Sigmoid colon (tissue), 7 donors: Measurements from ENCODE around the gene NPFFR1. TPM values are rescaled to one million over a fixed set of nuclear protein-coding genes. Genes with fewer than 3 reads are reported as not detected.
A peak's percentile ranks its signal among the peaks of the same experiment; 100 is the strongest.

Experiments
- DNase-seq: peaks from one replicate; pipeline ENCODE4 v3.0.0-alpha.2; 2019
- H3K27ac ChIP-seq, 4 donors: fragments of 200-600 bp; sonication (generic); one replicate each; pipeline ENCODE4 v1.5.1; 2016 to 2019; ENCODE audit warnings: mild to moderate bottlenecking in 1 of 4
- H3K27me3 ChIP-seq, 3 donors: fragments of 200-600 bp; sonication (generic); one replicate each; pipeline ENCODE4 v1.5.1; 2019; ENCODE audit warnings: mild to moderate bottlenecking in 1 of 3
- H3K36me3 ChIP-seq, 4 donors: fragments of 200-600 bp; sonication (generic); one replicate each; pipeline ENCODE4 v1.5.1; 2016 to 2019
- H3K4me1 ChIP-seq, 4 donors: fragments of 200-600 bp; sonication (generic); one replicate each; pipeline ENCODE4 v1.5.1; 2017 to 2019
- H3K4me3 ChIP-seq, 4 donors: fragments of 200-600 bp; sonication (generic); one replicate each; pipeline ENCODE4 v1.5.1; 2017 to 2019; ENCODE audit warnings: mild to moderate bottlenecking in 2 of 4, moderate library complexity in 1 of 4
- H3K9me3 ChIP-seq, 4 donors: fragments of 200-600 bp in 3 of 4; sonication (generic) in 3 of 4; one replicate each; pipeline versions ENCODE4 v1.5.1 to v1.6.1; 2013 to 2019
- EP300 ChIP-seq, 4 donors: sonication (generic); formaldehyde crosslinking; IDR thresholded peaks; one replicate each; pipeline ENCODE4 v1.6.1; 2017; ENCODE audit warnings: antibody characterized with exemption in 4 of 4
- POLR2A ChIP-seq, 2 donors: fragments of 450-650 bp; IDR thresholded peaks; one replicate each; pipeline ENCODE4 v1.6.1; 2016; ENCODE audit warnings: antibody characterized with exemption in 2 of 2, mild to moderate bottlenecking in 2 of 2, moderate library complexity in 2 of 2
- POLR2AphosphoS5 ChIP-seq, 4 donors: sonication (generic); formaldehyde crosslinking; IDR thresholded peaks; one replicate each; pipeline ENCODE4 v1.6.1; 2017; ENCODE audit warnings: antibody characterized with exemption in 4 of 4
- WGBS, 2 donors: extraction: QIAGEN DNeasy Blood & Tissue Kit; methylation state at CpG; one replicate each; pipeline ENCODE4 v1.1.7; 2013; 5-methylcytosine and 5-hydroxymethylcytosine counted together
- intact Hi-C: fragments of 100-400 bp; cut with DNase I; formaldehyde crosslinking; loops from one replicate; pipeline ENCODE4 v1.15.1; 2023
- polyA plus RNA-seq, 3 donors: library from polyadenylated mRNA; stranded (reverse); fragments of 200-250 nt; gene quantifications; one replicate each; pipeline ENCODE4 v1.2.3, GENCODE V29; 2013
- total RNA-seq, 4 donors: library from RNA; depleted of rRNA; stranded (reverse); fragments of >200 nt; gene quantifications; one replicate each; pipeline ENCODE4 v1.1.0, GENCODE V29; 2016
- TF ChIP-seq, protein P1 (sequence below), 4 experiments: fragments of 450-650 bp in 3 of 4; fragments of 200-600 bp in 1 of 4; IDR thresholded peaks; one replicate each; pipeline ENCODE4 v1.5.1; 2016 to 2019; ENCODE audit warnings: antibody characterized with exemption in 4 of 4, mild to moderate bottlenecking in 3 of 4, moderate library complexity in 2 of 4
- donor health status: healthy with polysubstance abuse.
- donor health status: Bipolar disorder and iron deficiency.
- donor health status: healthy.

Gene NPFFR1, protein sequence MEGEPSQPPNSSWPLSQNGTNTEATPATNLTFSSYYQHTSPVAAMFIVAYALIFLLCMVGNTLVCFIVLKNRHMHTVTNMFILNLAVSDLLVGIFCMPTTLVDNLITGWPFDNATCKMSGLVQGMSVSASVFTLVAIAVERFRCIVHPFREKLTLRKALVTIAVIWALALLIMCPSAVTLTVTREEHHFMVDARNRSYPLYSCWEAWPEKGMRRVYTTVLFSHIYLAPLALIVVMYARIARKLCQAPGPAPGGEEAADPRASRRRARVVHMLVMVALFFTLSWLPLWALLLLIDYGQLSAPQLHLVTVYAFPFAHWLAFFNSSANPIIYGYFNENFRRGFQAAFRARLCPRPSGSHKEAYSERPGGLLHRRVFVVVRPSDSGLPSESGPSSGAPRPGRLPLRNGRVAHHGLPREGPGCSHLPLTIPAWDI
- total RNA-seq (under 1 TPM in 2 of 4 donors, not detected in 2; under 0.01 TPM), polyA plus RNA-seq (under 1 TPM in 1 of 3 donors, not detected in 2; 0.44 TPM)

DNA sequence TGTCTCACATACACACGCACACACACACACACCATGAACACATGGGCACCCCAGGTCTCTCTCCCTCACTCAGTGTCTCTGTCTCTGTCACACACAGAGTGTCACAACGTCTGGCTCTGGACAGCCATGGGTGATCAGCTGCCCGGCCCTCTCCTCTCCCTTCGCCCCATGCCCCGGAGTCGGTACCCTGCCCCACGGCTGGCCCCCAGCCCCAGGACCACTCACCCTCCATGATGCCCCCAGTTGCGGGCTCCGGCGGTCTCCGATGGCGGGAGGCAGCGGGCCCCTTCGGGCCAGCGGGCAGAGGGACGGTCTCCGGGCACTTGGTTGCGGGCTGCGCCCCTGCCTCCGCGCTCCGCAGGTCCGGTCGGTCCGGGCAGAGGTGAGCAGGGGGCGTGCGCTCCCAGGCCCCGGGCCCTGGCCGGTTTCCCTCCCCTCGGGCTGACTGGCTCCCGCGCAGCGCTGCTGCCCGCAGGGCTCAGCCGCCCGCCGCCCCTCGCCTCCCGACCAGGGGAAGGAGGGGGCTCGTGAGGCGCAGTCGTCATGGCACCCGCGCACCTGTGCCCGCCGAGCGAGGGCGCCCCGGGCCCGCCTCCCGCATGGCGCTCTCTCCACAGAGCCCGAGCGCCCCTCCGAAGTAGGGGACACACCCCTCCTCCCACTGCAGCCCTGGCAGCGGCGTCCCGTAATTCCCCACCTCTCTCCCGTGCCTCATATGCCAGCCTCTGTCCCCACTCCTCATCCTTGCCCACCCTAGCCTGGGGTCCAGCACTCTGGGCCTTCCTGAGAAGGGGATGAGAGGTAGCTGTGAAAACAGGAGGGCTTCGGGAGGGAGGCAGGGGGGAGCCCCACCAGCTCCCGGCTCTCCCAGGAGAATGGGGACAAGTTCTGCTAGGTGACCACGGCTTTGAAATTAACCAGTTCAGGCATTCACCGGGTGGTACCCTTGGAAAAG lies at the start of gene NPFFR1:
TSS of gene NPFFR1 (minus strand) at position 560 of the 955 bp plus-strand sequence. CDS start at position 232, 328 bp downstream.
- H3K4me3 ChIP-seq, result peak within 1 kb of the TSS in 3 of 4 donors; percentile 8 to 36 (median 21)
- peaks cover 0 to 2% (median 0%) of the 10 kb centered on the region in 4 donors for H3K9me3 ChIP-seq

DNA sequence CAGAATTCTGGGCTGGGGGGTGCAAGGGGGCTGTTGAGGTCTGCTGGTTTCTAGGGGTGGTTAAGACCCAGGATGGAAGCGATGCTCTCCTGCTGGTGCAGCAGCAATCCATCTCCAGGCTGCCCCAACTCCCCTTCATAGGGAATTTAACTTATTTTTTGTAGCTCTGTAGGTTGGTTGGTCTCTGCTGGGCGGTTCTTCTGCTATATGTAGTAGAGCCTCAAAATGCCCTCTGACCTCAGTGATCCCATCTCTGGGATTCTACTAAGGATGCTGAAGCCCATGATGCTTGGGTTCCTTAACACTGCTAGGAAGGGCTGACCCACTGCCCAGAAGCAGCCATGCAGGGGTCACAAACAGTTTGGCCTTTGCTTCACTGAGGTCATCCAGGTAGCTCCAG lies 49.5 kb upstream of the NPFFR1 start:
- H3K4me1 ChIP-seq, result peaks cover 0 to 15% (median 14%) of the 10 kb centered on the region in 4 donors
- 98 to 100% methylated on average over 2 of the region's 2 CpGs for WGBS, 2 donors

More for the DNA sequence above, at the start of gene NPFFR1:
- WGBS, 2 donors, result 11 to 15% methylated on average over 63 of the region's 63 CpGs
- no peaks in the 10 kb centered on the region for H3K36me3 ChIP-seq
- no peak for TF ChIP-seq POLR2A (IDR thresholded peaks at IDR 0.05)
- no peak for TF ChIP-seq EP300 (IDR thresholded peaks at IDR 0.05)
- TF ChIP-seq, protein P1, sequence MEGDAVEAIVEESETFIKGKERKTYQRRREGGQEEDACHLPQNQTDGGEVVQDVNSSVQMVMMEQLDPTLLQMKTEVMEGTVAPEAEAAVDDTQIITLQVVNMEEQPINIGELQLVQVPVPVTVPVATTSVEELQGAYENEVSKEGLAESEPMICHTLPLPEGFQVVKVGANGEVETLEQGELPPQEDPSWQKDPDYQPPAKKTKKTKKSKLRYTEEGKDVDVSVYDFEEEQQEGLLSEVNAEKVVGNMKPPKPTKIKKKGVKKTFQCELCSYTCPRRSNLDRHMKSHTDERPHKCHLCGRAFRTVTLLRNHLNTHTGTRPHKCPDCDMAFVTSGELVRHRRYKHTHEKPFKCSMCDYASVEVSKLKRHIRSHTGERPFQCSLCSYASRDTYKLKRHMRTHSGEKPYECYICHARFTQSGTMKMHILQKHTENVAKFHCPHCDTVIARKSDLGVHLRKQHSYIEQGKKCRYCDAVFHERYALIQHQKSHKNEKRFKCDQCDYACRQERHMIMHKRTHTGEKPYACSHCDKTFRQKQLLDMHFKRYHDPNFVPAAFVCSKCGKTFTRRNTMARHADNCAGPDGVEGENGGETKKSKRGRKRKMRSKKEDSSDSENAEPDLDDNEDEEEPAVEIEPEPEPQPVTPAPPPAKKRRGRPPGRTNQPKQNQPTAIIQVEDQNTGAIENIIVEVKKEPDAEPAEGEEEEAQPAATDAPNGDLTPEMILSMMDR (IDR thresholded peaks at IDR 0.05), result no peak
- no peak for TF ChIP-seq POLR2AphosphoS5 (IDR thresholded peaks at IDR 0.05)
- H3K27ac ChIP-seq, result no peak within 1 kb of the TSS
- intact Hi-C loops, result no loop called here
- peaks cover 14 to 49% (median 36%) of the 10 kb centered on the region in 3 donors for H3K27me3 ChIP-seq
- no peak for DNase-seq
- H3K4me1 ChIP-seq, result peaks cover 0 to 9% (median 7%) of the 10 kb centered on the region in 4 donors

DNA sequence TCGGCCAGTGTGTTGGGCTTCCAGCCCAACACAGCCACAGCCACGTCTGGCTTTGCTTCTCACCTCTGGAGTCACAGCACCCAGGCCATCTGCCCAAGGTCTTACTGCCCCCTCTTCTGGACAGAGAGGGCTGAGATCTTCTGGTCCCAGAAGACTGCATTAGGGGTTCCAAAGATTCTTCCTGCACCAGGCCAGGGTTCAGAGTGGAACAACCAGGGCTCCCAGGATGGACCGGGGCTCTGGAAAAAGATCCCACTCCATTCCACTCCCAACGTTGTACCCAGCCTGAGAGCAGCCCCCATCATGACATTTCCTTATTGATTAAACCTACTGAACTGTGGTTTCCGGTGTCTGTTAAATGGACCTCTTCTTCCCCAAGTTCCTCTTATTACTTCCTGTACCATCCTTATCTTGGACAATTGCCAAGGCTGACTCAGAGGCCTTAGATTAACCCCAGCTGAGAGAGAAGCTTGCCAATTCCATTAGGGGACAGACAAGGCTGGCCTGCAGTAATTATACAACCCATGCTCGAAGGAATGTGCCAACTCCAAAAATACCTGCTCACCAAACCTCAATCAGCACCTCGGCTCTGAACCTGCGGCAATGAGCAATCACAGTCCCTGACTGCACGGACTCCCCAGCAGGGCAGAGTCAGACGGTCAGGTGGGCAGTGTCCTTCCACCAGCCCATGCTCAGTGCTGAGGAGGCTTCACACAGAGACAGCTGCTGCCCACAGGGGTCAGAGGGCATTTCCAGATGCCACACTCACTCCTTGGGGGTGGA lies 47.9 kb upstream of the NPFFR1 start:
- Histone ChIP-seq H3K9me3 (no peaks in the 10 kb centered on the region), H3K4me3 (no peak overlapping the region), H3K36me3 (no peaks in the 10 kb centered on the region), H3K27ac (no peak overlapping the region), H3K4me1 (peaks cover 0 to 15% (median 14%) of the 10 kb centered on the region in 4 donors), H3K27me3 (no peaks in the 10 kb centered on the region)
- TF ChIP-seq POLR2AphosphoS5 (IDR thresholded peaks at IDR 0.05) (peak in 2 of 4 donors; percentile 20 to 21), EP300 (IDR thresholded peaks at IDR 0.05) (no peak)
- TF ChIP-seq, protein P1 (IDR thresholded peaks at IDR 0.05), result no peak
- intact Hi-C loops, result no loop called here
- 39 to 41% methylated on average over 10 of the region's 10 CpGs for WGBS, 2 donors
- DNase-seq, result peak; percentile 68

More for the DNA sequence above, 49.5 kb upstream of the NPFFR1 start:
- H3K27me3 ChIP-seq, result no peaks in the 10 kb centered on the region
- TF ChIP-seq, protein P1 (IDR thresholded peaks at IDR 0.05), result no peak
- TF ChIP-seq POLR2A (IDR thresholded peaks at IDR 0.05) (no peak), EP300 (IDR thresholded peaks at IDR 0.05) (no peak), POLR2AphosphoS5 (IDR thresholded peaks at IDR 0.05) (no peak)
- DNase-seq, result peak; percentile 39
- H3K27ac ChIP-seq, result no peak overlapping the region
- no peaks in the 10 kb centered on the region for H3K9me3 ChIP-seq
- H3K36me3 ChIP-seq, result peaks cover 0 to under 1% (median 0%) of the 10 kb centered on the region in 4 donors
- intact Hi-C loops, result no loop called here
- H3K4me3 ChIP-seq, result no peak overlapping the region

DNA sequence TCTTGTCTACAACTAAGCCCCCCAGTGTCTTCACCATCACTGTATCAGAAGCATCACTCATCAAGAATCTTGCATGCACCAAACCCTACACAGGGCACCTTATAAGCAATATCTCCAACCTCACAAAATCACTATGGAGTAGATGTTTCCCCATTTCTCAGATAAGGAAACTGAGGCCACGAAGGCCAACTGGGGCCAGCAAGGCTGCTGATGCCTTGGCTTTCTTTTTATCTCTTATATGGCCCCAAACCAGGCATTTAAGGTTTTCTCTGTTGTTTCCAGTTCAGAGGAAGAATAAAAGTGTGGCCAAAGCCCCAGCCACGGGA lies 47.3 kb upstream of the NPFFR1 start:
- Histone ChIP-seq H3K4me1 (peaks cover 0 to 15% (median 14%) of the 10 kb centered on the region in 4 donors), H3K27ac (no peak overlapping the region), H3K9me3 (no peaks in the 10 kb centered on the region), H3K36me3 (no peaks in the 10 kb centered on the region), H3K4me3 (no peak overlapping the region), H3K27me3 (no peaks in the 10 kb centered on the region)
- intact Hi-C loops, result no loop called here
- TF ChIP-seq EP300 (IDR thresholded peaks at IDR 0.05) (no peak), POLR2A (IDR thresholded peaks at IDR 0.05) (no peak), POLR2AphosphoS5 (IDR thresholded peaks at IDR 0.05) (no peak)
- TF ChIP-seq, protein P1 (IDR thresholded peaks at IDR 0.05), result no peak
- no peak for DNase-seq
- WGBS, 2 donors, result 87 to 88% methylated on average over 2 of the region's 2 CpGs
